ENCODE data around the gene ZNF423.

ZNF423 gene

DNA sequence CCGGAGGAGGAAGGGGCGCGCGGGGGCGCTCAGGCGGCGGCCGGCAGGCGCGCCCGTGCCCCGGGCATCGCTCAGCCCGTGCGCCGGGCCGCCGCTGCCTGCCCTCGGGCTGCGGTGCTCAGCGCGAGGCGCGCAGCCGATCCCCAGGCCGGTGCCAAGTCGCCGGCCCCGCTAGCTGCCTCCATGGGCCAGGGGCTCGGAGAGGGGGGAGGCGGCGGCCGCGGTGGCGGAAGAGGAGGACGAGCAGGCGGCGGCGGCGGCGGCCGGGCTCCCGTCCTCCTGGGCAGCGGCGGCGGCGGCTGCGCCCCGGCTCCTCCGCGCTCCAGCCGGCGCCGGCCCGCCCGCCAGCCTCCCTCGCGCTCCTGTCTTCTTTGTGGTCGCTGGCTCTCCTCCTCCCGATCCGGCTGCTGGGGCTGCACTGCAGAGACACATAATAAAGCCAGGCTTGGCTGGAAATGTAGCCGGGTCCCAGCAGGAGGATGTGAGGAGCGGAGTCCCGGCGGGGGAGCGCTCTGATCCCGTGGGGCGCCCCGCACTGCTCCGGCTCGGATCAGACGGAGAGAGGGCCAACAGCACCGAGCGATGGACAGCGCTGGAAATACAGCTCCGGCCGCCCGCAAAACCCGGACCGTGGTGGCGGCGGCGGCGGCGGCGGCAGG, 889 bp upstream of the ZNF423 start:
- 0% methylated on average over 61 to 73 of the region's 86 CpGs for WGBS, 2 experiments (ENCODE audit: insufficient coverage in 2 of 2)

DNA sequence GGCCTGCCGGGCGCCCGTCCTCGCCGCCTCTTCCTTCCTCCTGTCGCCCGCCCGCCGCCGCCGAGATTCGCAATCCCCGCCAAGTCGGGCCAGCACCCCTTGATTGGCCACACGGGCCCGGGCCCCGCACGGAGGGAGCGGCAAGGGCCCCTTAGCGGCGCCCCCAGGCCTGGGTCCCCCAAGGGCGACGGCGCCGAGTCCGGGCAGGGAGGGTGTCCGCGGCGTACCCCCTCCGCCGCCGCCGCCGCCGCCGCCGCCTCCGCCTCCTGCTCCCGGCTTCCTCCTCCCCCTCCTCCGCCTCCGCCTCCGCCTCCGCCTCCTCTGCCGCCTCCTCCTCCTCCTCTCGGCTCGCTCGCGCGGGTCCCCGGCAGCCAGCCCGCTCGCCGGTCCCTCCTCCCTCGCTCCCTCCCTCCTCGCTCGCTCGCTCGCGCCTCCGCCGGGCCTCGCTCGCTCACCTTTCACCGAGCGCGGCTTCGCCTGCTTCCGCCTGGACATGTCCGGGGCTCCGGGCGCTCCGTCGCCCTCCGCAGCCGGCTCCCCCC, 561 bp downstream of the ZNF423 start:
- H3K4me1 ChIP-seq (ENCODE audit: control insufficient read depth, insufficient read depth, low read length, poor library complexity, severe bottlenecking) = peaks cover 33% of the 10 kb centered on the region
- peak overlapping the region; percentile 74 for H3K4me3 ChIP-seq (ENCODE audit: extremely low read depth, insufficient read depth, low read length, poor library complexity, severe bottlenecking)
- no peaks in the 10 kb centered on the region for H3K36me3 ChIP-seq (ENCODE audit: control insufficient read depth, insufficient read depth, low read length)
- H3K27ac ChIP-seq (ENCODE audit: low read depth, low read length, severe bottlenecking) = peak overlapping the region; percentile 86
- H3K9me3 ChIP-seq (ENCODE audit: control insufficient read depth, low read length) = no peaks in the 10 kb centered on the region
- WGBS, 2 experiments (ENCODE audit: insufficient coverage in 2 of 2) = 0% methylated on average over 52 to 58 of the region's 75 CpGs

More for the DNA sequence above, 889 bp upstream of the ZNF423 start:
- Histone ChIP-seq H3K9me3 (ENCODE audit: control insufficient read depth, low read length) (no peaks in the 10 kb centered on the region), H3K4me1 (ENCODE audit: control insufficient read depth, insufficient read depth, low read length, poor library complexity, severe bottlenecking) (peaks cover 21% of the 10 kb centered on the region), H3K36me3 (ENCODE audit: control insufficient read depth, insufficient read depth, low read length) (no peaks in the 10 kb centered on the region), H3K4me3 (ENCODE audit: extremely low read depth, insufficient read depth, low read length, poor library complexity, severe bottlenecking) (peak overlapping the region; percentile 74), H3K27ac (ENCODE audit: low read depth, low read length, severe bottlenecking) (peak overlapping the region; percentile 77)

DNA sequence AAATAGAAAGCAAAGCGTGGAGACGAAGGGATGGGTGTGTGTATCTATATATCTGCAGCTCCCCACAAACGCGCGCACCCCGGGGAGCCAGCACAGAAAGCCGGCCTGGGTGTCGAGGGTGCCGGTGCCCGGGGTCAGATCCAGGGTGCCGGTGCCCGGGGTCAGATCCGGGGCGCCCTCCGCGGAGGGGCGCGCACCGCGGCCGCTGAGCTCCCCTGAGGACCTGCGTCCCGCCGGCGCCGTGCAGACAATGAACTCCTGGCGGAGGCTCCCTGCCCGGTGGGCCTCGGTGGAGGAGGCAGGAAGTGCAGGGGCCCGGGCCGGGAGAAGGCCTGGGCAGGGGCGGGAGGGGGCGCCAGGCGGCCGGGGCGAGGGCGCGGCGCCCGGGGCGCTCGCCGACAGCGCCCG, 1.1 kb downstream of the ZNF423 start:
- peaks cover 38% of the 10 kb centered on the region for H3K4me1 ChIP-seq (ENCODE audit: control insufficient read depth, insufficient read depth, low read length, poor library complexity, severe bottlenecking)
- peak overlapping the region; percentile 74 for H3K4me3 ChIP-seq (ENCODE audit: extremely low read depth, insufficient read depth, low read length, poor library complexity, severe bottlenecking)
- peak overlapping the region; percentile 86 for H3K27ac ChIP-seq (ENCODE audit: low read depth, low read length, severe bottlenecking)
- no peaks in the 10 kb centered on the region for H3K36me3 ChIP-seq (ENCODE audit: control insufficient read depth, insufficient read depth, low read length)
- H3K9me3 ChIP-seq (ENCODE audit: control insufficient read depth, low read length) = no peaks in the 10 kb centered on the region
- WGBS, 2 experiments (ENCODE audit: insufficient coverage in 2 of 2) = 0% methylated on average over 27 to 34 of the region's 45 CpGs

DNA sequence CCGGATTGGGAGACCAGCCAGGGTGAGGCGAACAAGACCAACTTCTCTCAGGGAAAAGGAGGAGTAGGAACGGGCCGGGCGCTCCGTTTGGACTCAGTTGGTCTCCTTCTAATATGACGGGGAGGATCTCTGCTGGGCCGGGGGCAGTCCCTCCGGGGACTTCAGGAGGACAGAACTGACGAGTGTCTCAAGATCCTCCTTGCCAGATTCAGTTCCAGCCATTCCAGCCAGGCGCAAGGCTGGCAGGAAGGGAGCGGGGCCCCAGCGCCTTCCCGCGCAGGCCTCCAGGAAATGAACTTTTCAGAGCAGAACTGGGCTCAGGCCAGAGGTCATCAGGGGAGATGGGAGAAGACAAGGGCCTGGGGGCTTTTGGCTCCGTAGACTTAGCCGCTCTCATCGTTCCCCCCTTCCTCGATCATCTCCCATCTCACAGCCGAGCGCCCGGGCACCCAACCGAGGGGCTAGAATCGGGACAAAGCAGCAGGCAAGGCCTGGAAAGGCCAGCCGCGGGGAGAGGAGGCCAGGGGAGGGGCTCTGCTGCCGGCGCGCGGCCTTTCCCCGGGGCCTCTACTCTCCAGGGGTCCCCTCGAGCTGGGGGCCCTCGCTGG, 1.6 kb downstream of the ZNF423 start:
- H3K4me3 ChIP-seq (ENCODE audit: extremely low read depth, insufficient read depth, low read length, poor library complexity, severe bottlenecking) = peak overlapping the region; percentile 74
- peak overlapping the region; percentile 86 for H3K27ac ChIP-seq (ENCODE audit: low read depth, low read length, severe bottlenecking)
- 0 to 2% methylated on average over 15 to 21 of the region's 33 CpGs for WGBS, 2 experiments (ENCODE audit: insufficient coverage in 2 of 2)
- H3K36me3 ChIP-seq (ENCODE audit: control insufficient read depth, insufficient read depth, low read length) = no peaks in the 10 kb centered on the region
- H3K9me3 ChIP-seq (ENCODE audit: control insufficient read depth, low read length) = no peaks in the 10 kb centered on the region
- H3K4me1 ChIP-seq (ENCODE audit: control insufficient read depth, insufficient read depth, low read length, poor library complexity, severe bottlenecking) = peaks cover 40% of the 10 kb centered on the region

DNA sequence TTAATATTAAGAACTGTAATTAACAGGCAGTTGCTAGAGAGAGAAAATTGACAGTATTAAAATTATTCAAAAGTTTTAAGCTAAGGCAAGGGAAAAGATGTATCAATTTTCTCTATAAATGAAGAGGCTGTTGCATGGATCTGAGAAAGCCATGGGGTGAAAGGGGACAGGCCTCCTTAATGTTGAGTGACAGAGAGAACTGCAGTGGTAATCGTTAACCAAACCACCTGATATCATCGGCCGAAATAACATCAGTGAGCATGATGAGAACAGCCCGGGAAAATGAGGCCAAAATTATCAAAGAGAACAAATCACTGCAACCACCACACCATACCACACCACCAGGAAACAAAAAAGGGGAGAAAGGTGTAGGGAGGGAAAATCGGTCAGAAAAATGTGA, 3.6 kb downstream of the ZNF423 start:
- WGBS, 2 experiments (ENCODE audit: insufficient coverage in 2 of 2) = 20% methylated on average over 1 of the region's 5 CpGs; no CpG with 5 or more reads in 1 of the 2 experiments
- peaks cover 9% of the 10 kb centered on the region for H3K36me3 ChIP-seq (ENCODE audit: control insufficient read depth, insufficient read depth, low read length)
- H3K4me3 ChIP-seq (ENCODE audit: extremely low read depth, insufficient read depth, low read length, poor library complexity, severe bottlenecking) = no peak overlapping the region
- H3K9me3 ChIP-seq (ENCODE audit: control insufficient read depth, low read length) = no peaks in the 10 kb centered on the region
- H3K4me1 ChIP-seq (ENCODE audit: control insufficient read depth, insufficient read depth, low read length, poor library complexity, severe bottlenecking) = peaks cover 40% of the 10 kb centered on the region
- no peak overlapping the region for H3K27ac ChIP-seq (ENCODE audit: low read depth, low read length, severe bottlenecking)

DNA sequence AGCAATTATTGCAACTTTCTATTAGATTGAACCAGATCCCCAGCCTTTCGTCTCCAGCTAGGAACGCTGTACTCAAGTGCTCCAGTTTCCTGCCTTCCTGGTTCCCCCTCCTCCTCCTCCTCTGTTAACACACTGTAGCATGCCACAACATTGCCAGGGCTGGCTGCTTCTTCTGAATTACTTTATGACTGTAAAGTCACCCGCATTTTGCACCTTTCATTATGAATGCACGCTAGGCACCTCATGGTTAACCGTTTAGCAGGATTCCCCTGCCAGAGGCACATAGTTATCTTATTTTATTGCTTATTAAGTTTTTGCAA, 4.5 kb downstream of the ZNF423 start:
- peaks cover 40% of the 10 kb centered on the region for H3K4me1 ChIP-seq (ENCODE audit: control insufficient read depth, insufficient read depth, low read length, poor library complexity, severe bottlenecking)
- WGBS, 2 experiments (ENCODE audit: insufficient coverage in 2 of 2) = 65% methylated on average over 4 to 5 of the region's 5 CpGs

DNA sequence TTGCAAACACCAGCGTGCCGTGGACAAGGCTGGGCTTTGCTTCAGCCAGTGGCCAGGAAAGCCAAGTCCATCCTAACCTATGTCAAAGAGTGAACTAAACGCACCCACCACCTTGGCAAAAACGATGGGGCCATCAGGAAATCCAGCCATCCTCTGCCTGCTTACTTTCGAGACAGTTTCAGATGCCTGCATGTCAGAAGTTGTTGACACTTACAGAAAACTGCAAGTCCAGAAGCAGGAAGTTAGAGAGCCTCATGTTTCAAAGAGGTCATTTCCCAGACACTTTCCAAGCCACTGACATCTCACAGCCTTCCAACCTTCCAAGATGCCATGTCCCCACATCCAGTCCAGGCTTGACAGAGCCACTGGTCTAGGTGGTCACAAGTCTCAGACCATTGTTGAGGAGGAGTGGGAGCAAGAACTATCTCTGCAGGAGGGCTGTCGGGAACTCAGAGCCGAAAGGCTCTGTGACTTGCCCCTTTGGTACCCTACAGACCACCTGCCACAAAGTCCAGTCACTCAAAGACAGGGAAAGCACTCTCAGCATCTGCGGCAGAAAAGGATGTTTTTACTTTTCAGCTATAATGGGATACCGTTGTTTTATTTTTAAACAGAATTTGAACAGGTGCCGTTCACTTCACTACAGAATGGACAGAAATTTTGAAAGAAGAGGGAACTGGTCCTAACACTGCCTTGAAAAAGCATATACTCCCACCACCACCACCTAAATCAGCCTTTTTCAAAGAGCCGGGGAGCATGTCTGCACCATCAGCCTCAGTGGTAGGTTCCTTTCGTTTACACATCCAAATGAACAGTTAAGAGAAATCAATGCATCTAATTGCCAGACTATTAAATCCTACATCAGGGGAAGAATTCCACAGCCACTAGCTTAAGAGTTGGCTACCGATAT, 5.1 kb downstream of the ZNF423 start:
- H3K4me1 ChIP-seq (ENCODE audit: control insufficient read depth, insufficient read depth, low read length, poor library complexity, severe bottlenecking) = peaks cover 40% of the 10 kb centered on the region
- H3K4me3 ChIP-seq (ENCODE audit: extremely low read depth, insufficient read depth, low read length, poor library complexity, severe bottlenecking) = no peak overlapping the region
- no peak overlapping the region for H3K27ac ChIP-seq (ENCODE audit: low read depth, low read length, severe bottlenecking)
- peaks cover 9% of the 10 kb centered on the region for H3K36me3 ChIP-seq (ENCODE audit: control insufficient read depth, insufficient read depth, low read length)
- no peaks in the 10 kb centered on the region for H3K9me3 ChIP-seq (ENCODE audit: control insufficient read depth, low read length)
- 76 to 86% methylated on average over 10 to 12 of the region's 13 CpGs for WGBS, 2 experiments (ENCODE audit: insufficient coverage in 2 of 2)

More for the DNA sequence above, 4.5 kb downstream of the ZNF423 start:
- H3K27ac ChIP-seq (ENCODE audit: low read depth, low read length, severe bottlenecking) = no peak overlapping the region
- no peaks in the 10 kb centered on the region for H3K9me3 ChIP-seq (ENCODE audit: control insufficient read depth, low read length)
- no peak overlapping the region for H3K4me3 ChIP-seq (ENCODE audit: extremely low read depth, insufficient read depth, low read length, poor library complexity, severe bottlenecking)
- peaks cover 9% of the 10 kb centered on the region for H3K36me3 ChIP-seq (ENCODE audit: control insufficient read depth, insufficient read depth, low read length)

DNA sequence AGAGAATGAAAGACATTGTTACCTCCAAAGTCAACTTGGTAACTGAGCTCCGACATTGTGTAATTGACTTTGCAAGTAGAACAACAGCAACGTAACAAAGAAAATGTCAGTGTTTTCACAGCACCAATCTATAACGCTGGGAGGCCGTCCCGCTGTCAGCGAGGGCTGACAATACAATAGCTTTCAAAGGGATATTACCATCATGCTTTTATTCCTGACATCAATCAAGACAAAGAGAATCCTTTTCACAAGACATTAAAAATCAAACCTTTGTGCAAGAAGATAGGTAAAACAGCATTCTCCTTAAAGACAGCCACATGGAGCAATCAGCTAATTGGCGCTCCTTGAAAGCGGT, 6.2 kb downstream of the ZNF423 start:
- no peak overlapping the region for H3K27ac ChIP-seq (ENCODE audit: low read depth, low read length, severe bottlenecking)
- WGBS, 2 experiments (ENCODE audit: insufficient coverage in 2 of 2) = 60 to 71% methylated on average over 6 to 7 of the region's 8 CpGs
- peaks cover 9% of the 10 kb centered on the region for H3K36me3 ChIP-seq (ENCODE audit: control insufficient read depth, insufficient read depth, low read length)
- no peaks in the 10 kb centered on the region for H3K9me3 ChIP-seq (ENCODE audit: control insufficient read depth, low read length)
- no peak overlapping the region for H3K4me3 ChIP-seq (ENCODE audit: extremely low read depth, insufficient read depth, low read length, poor library complexity, severe bottlenecking)
- peaks cover 40% of the 10 kb centered on the region for H3K4me1 ChIP-seq (ENCODE audit: control insufficient read depth, insufficient read depth, low read length, poor library complexity, severe bottlenecking)

DNA sequence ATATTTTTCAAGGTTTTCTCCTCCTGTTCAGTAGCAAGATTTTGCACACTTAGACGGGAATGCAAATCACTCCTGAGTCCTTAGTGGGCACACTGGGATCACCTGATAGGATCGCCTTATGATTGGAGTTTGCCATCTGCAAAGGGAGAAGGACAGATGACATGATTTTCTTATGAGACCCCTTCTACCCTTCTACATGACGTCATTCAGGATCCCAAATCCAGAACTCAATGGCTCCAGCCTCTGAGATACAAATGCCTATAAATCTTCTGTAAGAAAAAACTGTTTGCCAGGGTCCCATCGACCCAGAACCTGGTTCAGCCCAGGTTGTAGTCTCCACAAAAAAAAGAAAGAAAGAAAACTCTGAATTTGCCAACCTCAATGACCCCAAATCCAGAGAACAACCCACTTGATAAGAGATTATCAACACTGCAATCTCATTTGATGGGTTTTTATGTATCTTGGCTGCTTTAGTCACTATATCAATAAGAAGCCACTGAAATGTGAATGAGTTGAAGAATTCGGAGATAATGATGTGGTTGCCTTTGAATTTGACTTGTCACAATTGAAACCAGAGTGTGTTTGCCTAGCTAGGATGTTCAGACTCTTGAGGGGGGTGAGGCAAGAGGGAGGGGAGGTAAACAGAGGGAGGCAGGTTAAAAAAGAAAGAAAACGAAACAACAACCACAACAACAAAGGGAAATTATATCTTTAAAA, 6.7 kb downstream of the ZNF423 start:
- peaks cover 43% of the 10 kb centered on the region for H3K4me1 ChIP-seq (ENCODE audit: control insufficient read depth, insufficient read depth, low read length, poor library complexity, severe bottlenecking)
- no peaks in the 10 kb centered on the region for H3K9me3 ChIP-seq (ENCODE audit: control insufficient read depth, low read length)
- no peak overlapping the region for H3K4me3 ChIP-seq (ENCODE audit: extremely low read depth, insufficient read depth, low read length, poor library complexity, severe bottlenecking)
- no peak overlapping the region for H3K27ac ChIP-seq (ENCODE audit: low read depth, low read length, severe bottlenecking)
- peaks cover 9% of the 10 kb centered on the region for H3K36me3 ChIP-seq (ENCODE audit: control insufficient read depth, insufficient read depth, low read length)
- 84 to 100% methylated on average over 2 to 4 of the region's 6 CpGs for WGBS, 2 experiments (ENCODE audit: insufficient coverage in 2 of 2)

DNA sequence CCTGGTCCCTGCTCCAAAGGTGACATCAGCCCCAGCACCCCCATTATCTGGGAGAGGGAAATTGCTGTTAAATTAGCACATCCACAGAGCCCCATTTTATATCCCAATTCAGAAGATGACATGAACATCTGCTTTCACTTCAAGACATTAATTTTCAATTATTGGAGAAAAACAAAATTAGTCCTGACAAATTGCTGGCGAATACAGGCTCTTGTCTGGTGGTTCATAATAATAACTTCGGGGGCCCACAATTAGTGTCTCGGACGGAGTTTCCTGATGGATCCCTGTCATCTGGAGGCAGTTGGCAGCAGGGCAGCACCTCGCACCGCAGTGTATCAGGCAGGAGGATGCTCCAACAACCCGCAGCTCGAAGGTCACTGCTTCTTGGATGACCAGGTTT, 7.4 kb downstream of the ZNF423 start:
- Histone ChIP-seq H3K36me3 (ENCODE audit: control insufficient read depth, insufficient read depth, low read length) (peaks cover 9% of the 10 kb centered on the region), H3K27ac (ENCODE audit: low read depth, low read length, severe bottlenecking) (no peak overlapping the region), H3K9me3 (ENCODE audit: control insufficient read depth, low read length) (no peaks in the 10 kb centered on the region), H3K4me3 (ENCODE audit: extremely low read depth, insufficient read depth, low read length, poor library complexity, severe bottlenecking) (no peak overlapping the region), H3K4me1 (ENCODE audit: control insufficient read depth, insufficient read depth, low read length, poor library complexity, severe bottlenecking) (peaks cover 40% of the 10 kb centered on the region)
- WGBS, 2 experiments (ENCODE audit: insufficient coverage in 2 of 2) = 94 to 98% methylated on average over 5 to 8 of the region's 8 CpGs
